MG63 (cell line): ENCODE results near the gene NANS. TPM values are rescaled to one million over a fixed set of nuclear protein-coding genes. Genes with fewer than 3 reads are reported as not detected.
"Not testable (repeated sequence)": the region's sequence is repeated elsewhere in the genome, so short reads cannot be mapped to it uniquely, and the experiment has no call there.

Experiments used
- DNase-seq: peaks from one replicate; pipeline ENCODE4 v3.0.0-alpha.2; 2020
- H3K27me3 ChIP-seq: fragments of 250-450 bp; sonication (Bioruptor Pico); 2 replicates; pipeline ENCODE4 v1.5.1; 2020; ENCODE audit warnings: mild to moderate bottlenecking, moderate library complexity
- H3K36me3 ChIP-seq: fragments of 250-450 bp; sonication (Bioruptor Pico); 2 replicates; pipeline ENCODE4 v1.5.1; 2020; ENCODE audit warnings: mild to moderate bottlenecking, moderate library complexity
- H3K4me3 ChIP-seq: fragments of 250-450 bp; sonication (Bioruptor Pico); 2 replicates; pipeline ENCODE4 v1.5.1; 2020; ENCODE audit warnings: mild to moderate bottlenecking, moderate library complexity
- H3K9me3 ChIP-seq: fragments of 250-450 bp; sonication (Bioruptor Pico); 2 replicates; pipeline ENCODE4 v1.5.1; 2020; ENCODE audit warnings: mild to moderate bottlenecking, moderate library complexity
- total RNA-seq: library from RNA; depleted of rRNA; stranded (reverse); fragments of >200 nt; shearing (Covaris generic); gene quantifications from 2 replicates; pipeline ENCODE4 v1.2.3, GENCODE V29; 2014; ENCODE audit warnings: low replicate concordance; rRNA removed

NANS gene, protein sequence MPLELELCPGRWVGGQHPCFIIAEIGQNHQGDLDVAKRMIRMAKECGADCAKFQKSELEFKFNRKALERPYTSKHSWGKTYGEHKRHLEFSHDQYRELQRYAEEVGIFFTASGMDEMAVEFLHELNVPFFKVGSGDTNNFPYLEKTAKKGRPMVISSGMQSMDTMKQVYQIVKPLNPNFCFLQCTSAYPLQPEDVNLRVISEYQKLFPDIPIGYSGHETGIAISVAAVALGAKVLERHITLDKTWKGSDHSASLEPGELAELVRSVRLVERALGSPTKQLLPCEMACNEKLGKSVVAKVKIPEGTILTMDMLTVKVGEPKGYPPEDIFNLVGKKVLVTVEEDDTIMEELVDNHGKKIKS
- 164 and 230 TPM in 2 replicates for total RNA-seq

DNA sequence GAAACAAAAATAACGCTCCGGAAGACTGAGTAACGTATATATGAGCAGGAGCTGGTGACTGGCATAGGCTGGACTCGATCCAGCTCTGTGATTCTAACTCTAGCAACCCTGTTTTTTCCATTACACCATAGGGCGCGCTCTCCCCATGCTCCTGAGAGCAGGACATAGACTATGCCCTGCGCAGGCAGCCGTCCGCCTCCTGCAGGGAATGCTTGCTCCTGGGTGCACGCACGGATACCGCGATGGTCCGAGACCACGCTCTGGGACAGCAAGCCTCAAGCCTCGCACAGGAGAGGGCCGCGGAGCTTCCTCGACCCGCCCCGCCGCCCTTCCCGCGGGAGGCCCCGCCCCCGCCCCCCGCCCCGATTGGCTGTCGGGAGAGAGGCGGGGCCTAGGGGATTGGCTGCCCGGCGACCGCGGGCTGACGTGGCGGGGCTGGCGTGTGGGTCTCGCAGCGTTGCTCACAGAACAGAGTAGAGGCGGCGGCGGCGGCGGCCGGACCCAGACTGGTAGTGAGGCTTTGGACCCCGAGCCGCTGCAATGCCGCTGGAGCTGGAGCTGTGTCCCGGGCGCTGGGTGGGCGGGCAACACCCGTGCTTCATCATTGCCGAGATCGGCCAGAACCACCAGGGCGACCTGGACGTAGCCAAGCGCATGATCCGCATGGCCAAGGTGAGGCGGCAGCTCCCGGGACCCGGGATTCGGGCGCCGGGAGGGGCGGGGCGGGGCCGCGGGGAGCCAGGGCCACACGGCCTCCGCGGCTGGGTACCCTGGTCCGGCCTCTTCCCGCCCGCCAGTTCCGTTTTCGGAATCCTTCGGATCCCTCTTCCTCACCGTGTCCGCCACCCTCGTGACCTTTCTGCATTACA lies at the start of gene NANS:
Gene NANS (plus strand): TSS at position 464 of the 869 bp plus-strand sequence. CDS start 77 bp downstream, at position 541.
- peak within 1 kb of the TSS; percentile 74 for H3K4me3 ChIP-seq
- no peaks in the 10 kb centered on the region for H3K27me3 ChIP-seq
- H3K36me3 ChIP-seq: peaks cover 49% of the 10 kb centered on the region
- DNase-seq: peak; percentile 99
- no peaks in the 10 kb centered on the region for H3K9me3 ChIP-seq

DNA sequence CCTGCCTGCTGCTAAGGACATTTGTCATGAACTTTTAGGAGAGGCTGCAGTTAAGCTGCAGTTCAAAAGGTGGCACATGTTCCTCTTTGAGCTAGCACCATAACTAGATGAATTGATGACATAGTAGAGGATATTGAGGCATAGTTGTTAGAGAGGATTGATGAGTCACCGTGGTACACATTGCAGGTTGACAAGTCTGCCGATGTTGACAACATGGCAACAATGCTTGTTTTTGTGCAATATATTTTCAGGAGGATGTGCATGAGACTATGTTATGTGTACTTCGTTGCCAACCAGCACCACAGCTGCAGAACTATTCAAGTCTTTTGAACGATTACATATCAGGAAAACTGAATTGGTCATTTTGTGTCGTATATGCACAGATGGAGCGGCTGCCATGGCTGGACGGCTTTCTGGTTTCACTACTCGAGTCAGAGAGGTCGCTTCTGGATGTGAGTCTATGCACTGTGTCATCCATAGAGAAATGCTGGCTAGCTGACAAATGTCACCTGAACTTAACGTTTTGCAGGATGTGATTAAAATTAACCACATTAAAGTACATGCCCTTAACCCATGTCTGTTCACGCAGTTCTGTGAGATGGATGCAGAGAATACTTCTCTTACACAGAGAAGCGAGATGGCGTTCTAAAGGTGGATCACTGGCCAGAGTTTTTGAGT lies 49.1 kb upstream of the NANS start:
- DNase-seq: no peak
- Histone ChIP-seq H3K4me3 (no peak overlapping the region), H3K36me3 (peaks cover 96% of the 10 kb centered on the region), H3K27me3 (no peaks in the 10 kb centered on the region), H3K9me3 (no peaks in the 10 kb centered on the region)

DNA sequence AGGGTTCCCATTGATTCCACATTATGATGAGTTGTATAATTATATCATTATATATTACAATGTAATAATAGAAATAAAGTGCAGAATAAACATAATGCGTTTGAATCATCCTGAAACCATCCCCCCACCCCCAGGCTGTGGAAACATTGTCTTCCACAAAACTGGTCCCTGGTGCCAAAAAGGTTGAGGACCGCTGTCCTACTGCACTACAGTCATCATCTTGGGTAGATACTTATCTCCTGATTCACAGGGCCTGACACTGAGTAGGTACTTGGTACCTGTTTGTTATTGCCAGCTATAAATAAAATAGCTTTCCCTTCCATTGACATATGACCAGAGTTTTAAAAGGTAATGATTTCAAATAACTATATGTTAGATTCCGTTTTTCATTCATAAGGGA lies 47.8 kb upstream of the NANS start:
- Histone ChIP-seq H3K36me3 (peaks cover 96% of the 10 kb centered on the region), H3K4me3 (no peak overlapping the region), H3K27me3 (no peaks in the 10 kb centered on the region), H3K9me3 (no peaks in the 10 kb centered on the region)
- no peak for DNase-seq

DNA sequence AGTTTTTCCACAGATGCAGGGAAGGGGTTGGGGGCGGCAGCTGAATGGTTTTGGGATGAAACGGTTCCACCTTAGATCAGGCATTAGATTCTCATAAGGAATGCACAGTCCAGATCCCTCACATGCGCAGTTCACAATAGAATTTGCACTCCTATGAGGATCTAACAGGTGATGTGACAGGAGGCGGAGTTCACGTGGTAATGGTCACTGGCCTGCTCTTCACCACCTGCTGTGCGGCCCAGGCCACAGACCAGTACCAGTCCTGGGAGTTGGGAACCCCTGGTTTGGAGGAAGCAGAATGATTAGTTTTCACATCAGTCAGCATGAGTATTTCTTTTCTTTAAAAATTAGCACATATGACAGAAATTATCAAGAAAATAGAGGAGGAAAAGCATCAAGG lies 47.1 kb upstream of the NANS start:
- H3K36me3 ChIP-seq: peaks cover 97% of the 10 kb centered on the region
- no peak for DNase-seq
- no peaks in the 10 kb centered on the region for H3K27me3 ChIP-seq

DNA sequence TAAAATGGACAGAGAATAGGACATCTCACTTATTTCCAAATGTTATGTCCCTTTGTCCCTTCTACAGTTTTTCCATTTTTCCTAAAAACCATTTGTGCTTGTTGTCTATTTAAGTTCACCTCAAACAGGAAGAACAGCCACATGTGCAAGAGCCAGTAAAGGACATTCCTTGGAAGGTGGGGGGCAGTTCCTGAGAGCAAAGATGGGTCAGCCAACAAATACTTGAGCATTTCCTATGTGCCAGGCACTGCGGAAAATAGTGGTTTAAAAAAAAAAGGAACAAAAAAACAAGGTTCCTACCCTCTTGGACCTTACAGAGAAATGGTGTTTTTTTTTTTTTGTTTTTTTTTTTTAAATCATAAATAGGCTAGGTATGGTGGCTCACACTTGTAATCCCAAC lies 46.6 kb upstream of the NANS start:
- no peak for DNase-seq
- H3K9me3 ChIP-seq: no peaks in the 10 kb centered on the region
- H3K27me3 ChIP-seq: no peaks in the 10 kb centered on the region
- peaks cover 97% of the 10 kb centered on the region for H3K36me3 ChIP-seq
- H3K4me3 ChIP-seq: no peak overlapping the region

More for the DNA sequence above, 47.1 kb upstream of the NANS start:
- H3K9me3 ChIP-seq: no peaks in the 10 kb centered on the region
- H3K4me3 ChIP-seq: no peak overlapping the region

DNA sequence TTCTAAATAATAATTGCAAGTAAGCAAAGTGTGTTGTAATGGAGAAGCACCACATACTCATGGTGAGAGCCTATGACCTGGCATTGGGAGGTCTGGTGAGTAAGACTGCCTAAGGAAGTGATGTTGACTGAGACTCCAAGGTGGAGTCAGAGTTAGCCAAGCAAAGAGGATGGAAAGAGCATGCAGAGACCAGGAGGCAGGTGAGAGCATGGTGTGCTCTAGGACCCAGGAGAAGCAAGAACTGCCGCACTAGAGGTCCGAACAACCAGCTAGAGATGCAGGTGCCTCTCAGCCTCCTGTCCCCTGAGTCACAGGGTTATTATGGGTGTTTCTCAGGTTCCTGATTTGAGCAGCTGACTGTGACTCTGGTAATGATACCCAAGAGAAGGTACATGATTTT lies 46.1 kb upstream of the NANS start:
- H3K27me3 ChIP-seq: no peaks in the 10 kb centered on the region
- peaks cover 95% of the 10 kb centered on the region for H3K36me3 ChIP-seq
- no peak for DNase-seq
- H3K4me3 ChIP-seq: no peak overlapping the region
- no peaks in the 10 kb centered on the region for H3K9me3 ChIP-seq

DNA sequence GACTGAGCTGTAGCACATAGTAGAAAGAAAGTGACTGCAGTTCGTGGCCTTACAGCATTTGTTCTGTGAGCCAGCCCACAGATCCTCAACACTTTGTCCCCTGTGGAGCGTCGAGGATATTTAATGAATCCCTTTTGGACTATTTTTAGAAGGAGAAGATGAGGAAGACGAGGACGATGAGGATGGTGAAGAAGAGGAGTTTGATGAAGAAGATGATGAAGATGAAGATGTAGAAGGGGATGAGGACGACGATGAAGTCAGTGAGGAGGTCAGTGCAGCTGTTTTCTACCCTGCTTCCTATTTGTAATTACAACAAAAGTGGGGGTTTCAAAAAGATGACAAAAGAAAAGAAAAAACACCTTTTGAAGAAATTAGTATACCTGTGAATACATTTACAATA lies 45.4 kb upstream of the NANS start:
- H3K27me3 ChIP-seq: no peaks in the 10 kb centered on the region
- H3K36me3 ChIP-seq: peaks cover 95% of the 10 kb centered on the region
- no peak overlapping the region for H3K4me3 ChIP-seq
- no peak for DNase-seq
- no peaks in the 10 kb centered on the region for H3K9me3 ChIP-seq

DNA sequence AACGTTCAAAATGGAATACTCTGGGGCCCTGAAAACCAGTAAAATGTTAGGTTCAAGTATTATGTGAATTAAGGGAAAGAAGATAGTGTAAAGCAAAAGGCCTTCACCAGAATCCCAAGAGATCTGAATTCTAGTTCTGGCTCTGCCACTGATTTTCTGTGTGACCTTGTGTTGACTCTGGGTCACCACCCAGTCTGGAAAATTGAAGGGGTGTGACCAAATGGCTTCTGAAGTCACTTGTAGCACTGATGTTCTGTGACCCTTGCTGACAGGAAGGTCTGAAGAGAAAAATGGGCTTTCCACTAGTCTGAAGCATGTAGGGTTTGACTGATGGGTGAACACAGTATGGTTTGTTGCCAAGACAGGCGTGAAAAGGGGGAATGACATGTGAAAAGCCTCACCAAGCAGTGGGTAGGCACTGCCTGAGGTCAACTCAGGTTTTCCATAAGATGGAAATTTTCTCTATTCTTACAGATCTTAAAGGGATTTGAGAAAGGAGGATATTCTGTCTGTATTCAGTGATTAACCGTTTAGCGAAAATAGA lies 40.3 kb upstream of the NANS start:
- H3K36me3 ChIP-seq: peaks cover 90% of the 10 kb centered on the region
- no peaks in the 10 kb centered on the region for H3K9me3 ChIP-seq
- H3K4me3 ChIP-seq: no peak overlapping the region
- H3K27me3 ChIP-seq: no peaks in the 10 kb centered on the region
- DNase-seq: no peak

DNA sequence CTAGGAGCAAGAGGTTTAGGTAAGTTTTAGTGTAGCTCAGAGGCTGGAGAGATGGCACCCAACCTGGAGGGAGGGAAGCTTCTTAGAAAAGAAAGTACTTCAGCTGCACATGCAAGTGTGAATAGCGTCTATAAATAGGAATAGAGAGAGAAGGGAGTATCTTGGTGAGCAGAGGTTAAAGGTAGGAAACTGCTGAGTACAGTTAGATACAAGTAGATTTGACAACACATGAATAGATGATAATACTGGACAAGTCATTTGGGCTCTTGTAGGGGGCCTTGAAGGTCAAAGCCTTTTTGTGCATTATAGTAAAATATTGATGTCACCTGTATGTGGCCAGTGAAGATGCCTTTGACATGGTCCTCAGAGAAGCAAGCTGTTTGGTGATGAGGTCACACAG lies 39.2 kb upstream of the NANS start:
- H3K36me3 ChIP-seq: peaks cover 90% of the 10 kb centered on the region
- no peak overlapping the region for H3K4me3 ChIP-seq
- no peaks in the 10 kb centered on the region for H3K9me3 ChIP-seq
- H3K27me3 ChIP-seq: no peaks in the 10 kb centered on the region
- no peak for DNase-seq

DNA sequence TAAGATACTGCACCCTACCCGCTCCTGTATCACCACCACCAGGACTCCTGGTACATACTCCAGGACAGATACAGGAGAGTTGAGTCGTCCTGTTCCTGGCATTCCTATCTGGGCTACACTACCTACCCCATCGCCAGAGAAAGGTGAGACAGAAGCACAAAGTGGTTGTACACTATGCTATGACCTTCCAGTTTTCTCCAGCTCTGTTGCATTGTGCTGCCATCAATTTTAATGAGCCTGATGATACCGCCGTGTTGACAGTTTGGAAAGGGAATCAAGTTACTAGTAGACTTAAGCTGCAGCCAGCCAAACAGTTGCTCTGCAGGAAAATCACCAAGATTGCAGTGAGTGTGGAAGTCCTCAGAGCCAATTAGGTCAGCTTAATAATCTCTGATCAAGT lies 38.2 kb upstream of the NANS start:
- DNase-seq: no peak
- Histone ChIP-seq H3K36me3 (peaks cover 88% of the 10 kb centered on the region), H3K27me3 (no peaks in the 10 kb centered on the region), H3K9me3 (no peaks in the 10 kb centered on the region), H3K4me3 (no peak overlapping the region)

DNA sequence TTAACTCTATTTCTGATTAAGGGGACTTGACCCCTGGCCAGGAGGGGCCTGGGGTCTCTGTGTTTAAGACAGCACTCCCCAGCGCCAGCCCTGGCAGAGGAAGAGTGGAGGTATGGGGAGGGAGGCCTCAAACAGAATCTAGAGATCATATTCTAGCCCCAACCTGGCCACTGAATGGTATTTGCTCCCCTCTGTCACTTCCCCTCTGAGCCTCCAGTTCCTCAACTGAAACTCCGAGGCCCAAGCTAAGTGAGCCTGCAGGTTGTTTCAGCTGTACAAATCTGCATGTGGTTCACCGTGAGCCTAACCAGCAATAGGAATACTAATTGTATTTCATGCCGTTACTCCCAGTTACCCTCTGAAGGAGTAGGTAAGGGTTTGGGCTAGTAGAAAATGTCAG lies 37.4 kb upstream of the NANS start:
- DNase-seq: no peak
- H3K9me3 ChIP-seq: no peaks in the 10 kb centered on the region
- no peak overlapping the region for H3K4me3 ChIP-seq
- H3K27me3 ChIP-seq: no peaks in the 10 kb centered on the region
- peaks cover 81% of the 10 kb centered on the region for H3K36me3 ChIP-seq

DNA sequence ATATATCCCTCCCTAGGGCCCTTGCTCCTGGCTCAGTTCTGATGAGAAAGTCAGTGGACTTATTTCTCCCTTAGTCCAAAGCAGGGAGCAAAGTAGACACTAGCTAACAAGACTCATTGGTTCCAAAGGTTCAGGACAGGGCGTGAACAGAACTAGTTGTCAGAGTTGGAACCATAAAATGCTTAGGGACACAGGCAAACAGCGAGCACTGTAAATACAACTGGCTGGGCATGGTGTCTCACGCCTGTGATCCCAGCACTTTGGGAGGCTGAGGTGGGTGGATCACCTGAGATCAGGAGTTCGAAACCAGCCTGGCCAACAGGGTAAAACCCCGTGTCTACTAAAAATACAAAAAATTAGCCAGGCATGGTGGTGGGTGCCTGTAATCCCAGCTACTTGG lies 36.7 kb upstream of the NANS start:
- not testable (repeated sequence) for H3K4me3 ChIP-seq, H3K27me3 ChIP-seq, H3K9me3 ChIP-seq, DNase-seq
- H3K36me3 ChIP-seq: peaks cover 74% of the 10 kb centered on the region

DNA sequence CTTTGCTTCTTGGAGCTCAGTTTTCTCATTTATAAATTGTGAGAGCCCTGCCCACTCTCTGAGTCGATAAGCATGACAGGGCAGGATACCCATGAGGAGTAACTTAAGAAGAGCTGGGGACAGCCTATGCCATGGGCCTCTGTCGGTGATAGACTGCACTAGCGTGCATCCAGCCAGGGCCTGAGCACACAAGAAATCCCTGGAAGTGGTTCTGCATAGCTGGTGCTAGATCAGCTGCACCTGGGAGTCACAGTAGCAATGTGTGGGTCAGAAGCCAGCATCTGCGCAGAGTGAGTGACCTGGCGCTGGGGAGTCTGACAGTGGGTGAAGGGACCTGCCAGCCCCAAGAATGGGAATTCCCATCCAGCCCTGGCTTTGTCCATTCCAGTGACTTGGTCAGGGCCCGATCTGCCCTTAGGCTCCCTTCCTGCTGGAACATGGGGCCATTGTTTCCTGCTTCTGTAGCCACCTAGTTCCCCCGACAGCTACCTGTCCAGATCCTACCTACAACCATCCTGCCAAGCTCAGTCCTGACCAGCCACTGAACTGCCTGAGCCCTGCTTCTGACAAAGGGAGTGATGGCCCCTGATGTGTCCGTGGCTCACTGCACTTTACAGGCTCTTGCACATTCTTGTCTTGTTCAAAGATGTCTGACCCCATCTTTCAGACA lies 35.9 kb upstream of the NANS start:
- no peak overlapping the region for H3K4me3 ChIP-seq
- DNase-seq: no peak
- H3K36me3 ChIP-seq: peaks cover 68% of the 10 kb centered on the region
- no peaks in the 10 kb centered on the region for H3K27me3 ChIP-seq
- no peaks in the 10 kb centered on the region for H3K9me3 ChIP-seq

DNA sequence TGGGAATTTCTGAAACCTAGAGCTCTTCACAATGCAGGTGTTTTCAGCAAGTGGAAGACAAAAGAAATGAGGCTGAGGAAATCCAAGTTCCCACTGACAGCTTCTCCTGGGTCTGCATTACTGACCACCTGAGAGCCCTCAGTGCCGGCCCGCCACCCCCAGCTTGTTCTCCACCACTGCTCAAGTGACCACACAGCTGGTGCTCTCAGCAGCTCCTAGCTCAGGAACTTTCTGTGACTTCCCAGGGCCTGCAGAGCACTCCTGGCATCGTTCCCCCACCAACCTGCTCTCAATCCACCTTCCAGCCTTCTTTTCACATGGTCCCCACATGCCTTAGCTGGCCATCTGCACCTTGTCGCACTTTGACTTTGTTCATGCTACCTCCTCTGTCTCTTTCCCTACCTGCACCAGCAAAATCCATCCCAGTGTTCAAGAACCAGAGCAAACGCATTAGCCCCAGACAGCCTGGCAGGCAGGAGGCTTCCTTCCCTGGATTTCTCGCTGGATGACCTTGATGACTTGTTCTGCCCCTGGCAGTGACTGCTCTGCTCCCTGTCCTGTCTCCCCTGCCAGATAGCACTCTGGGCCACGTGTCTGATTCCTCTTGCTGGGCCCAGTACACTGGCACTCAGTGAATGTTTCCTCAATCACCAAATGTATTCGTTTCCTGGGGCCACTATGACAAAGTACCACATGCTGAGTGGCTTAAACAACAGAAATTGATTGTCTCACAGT lies 35.1 kb upstream of the NANS start:
- peak; percentile 67 for DNase-seq
- Histone ChIP-seq H3K9me3 (no peaks in the 10 kb centered on the region), H3K4me3 (no peak overlapping the region), H3K36me3 (peaks cover 59% of the 10 kb centered on the region), H3K27me3 (no peaks in the 10 kb centered on the region)

DNA sequence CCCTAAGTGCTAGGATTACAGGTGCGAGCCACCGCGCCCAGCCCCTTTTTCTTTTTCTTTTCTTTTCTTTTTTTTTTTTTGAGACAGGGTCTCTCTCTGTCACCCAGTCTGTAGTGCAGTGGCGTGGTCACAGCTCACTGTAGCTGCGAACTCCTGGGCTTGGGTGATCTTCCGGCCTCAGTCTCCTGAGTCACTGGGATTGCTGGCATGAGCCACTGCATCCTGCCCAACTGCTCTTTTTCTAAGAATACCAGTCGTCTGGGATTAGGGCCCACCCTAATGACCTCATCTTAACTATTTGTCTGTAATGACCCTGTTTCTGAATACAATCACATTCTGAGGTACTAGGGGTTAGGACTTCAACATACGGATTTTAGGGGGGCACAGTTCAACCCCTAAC lies 34.1 kb upstream of the NANS start:
- peak; percentile 86 for DNase-seq
- no peaks in the 10 kb centered on the region for H3K27me3 ChIP-seq
- H3K4me3 ChIP-seq: no peak overlapping the region
- no peaks in the 10 kb centered on the region for H3K9me3 ChIP-seq
- H3K36me3 ChIP-seq: peaks cover 50% of the 10 kb centered on the region

DNA sequence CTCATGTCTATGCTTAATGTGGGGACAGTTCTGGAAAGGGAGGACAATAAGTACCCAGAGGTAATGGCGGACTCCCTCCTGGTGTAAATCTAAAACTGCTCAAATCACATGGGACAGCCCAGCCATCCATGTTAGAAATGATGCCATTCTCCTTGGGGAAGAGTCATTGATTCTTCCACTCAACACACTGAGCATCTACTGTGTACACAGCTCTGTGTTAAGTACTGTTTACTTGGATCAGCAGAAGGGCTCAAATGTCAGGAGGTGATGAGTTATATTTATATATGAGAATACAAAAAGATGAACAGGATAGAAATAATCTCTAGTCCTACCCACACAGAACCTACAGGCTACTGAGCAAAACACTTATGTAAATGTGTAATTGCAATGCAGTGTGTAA lies 31.8 kb upstream of the NANS start:
- Histone ChIP-seq H3K9me3 (no peaks in the 10 kb centered on the region), H3K27me3 (no peaks in the 10 kb centered on the region), H3K4me3 (no peak overlapping the region), H3K36me3 (peaks cover 28% of the 10 kb centered on the region)
- no peak for DNase-seq
